DOHH2 (cell line): ENCODE data around the gene DOCK4.

Source experiments
- EZH2phosphoT487 ChIP-seq: fragments of 200-600 bp; sonication (generic); IDR thresholded peaks from 2 replicates; pipeline ENCODE4 v1.6.1; 2017; ENCODE audit warnings: borderline replicate concordance, mild to moderate bottlenecking, antibody characterized with exemption, low read length, moderate library complexity, mixed read lengths
- TF ChIP-seq, protein P1 (sequence below): fragments of 200-600 bp; sonication (generic); IDR thresholded peaks from one replicate; pipeline ENCODE4 v1.5.1; 2014; ENCODE audit warnings: antibody characterized with exemption, mild to moderate bottlenecking, low read depth, low read length; ENCODE audit not compliant: poor library complexity, severe bottlenecking

DNA sequence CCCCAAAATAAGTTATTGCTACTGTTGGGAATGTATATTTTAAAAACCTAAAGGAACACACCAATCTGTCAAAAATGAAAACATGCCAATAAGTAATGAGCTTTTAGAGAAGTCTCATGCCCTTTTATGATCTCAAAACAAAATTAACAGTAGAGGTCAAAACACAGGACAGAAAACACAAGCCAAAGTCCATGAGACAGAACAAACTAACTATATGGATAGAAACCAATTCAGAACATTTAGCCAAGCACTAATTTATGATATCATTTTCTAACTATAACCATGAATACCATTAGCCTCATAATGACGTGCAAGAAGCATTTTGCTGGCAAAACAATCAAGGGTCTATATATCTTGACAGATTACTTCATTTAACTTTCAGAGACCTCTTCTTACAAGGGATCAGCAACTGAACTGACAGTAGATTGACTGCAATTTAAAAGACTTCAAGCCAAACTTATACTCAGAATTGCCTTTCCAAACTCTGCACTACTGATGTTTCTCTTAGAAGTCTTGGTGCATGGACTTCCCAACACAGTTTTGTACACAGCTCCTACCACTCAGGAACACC is 200.9 kb downstream of the DOCK4 start:
- TF ChIP-seq, protein P1, sequence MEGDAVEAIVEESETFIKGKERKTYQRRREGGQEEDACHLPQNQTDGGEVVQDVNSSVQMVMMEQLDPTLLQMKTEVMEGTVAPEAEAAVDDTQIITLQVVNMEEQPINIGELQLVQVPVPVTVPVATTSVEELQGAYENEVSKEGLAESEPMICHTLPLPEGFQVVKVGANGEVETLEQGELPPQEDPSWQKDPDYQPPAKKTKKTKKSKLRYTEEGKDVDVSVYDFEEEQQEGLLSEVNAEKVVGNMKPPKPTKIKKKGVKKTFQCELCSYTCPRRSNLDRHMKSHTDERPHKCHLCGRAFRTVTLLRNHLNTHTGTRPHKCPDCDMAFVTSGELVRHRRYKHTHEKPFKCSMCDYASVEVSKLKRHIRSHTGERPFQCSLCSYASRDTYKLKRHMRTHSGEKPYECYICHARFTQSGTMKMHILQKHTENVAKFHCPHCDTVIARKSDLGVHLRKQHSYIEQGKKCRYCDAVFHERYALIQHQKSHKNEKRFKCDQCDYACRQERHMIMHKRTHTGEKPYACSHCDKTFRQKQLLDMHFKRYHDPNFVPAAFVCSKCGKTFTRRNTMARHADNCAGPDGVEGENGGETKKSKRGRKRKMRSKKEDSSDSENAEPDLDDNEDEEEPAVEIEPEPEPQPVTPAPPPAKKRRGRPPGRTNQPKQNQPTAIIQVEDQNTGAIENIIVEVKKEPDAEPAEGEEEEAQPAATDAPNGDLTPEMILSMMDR, result no peak
- TF ChIP-seq EZH2phosphoT487, result no peak
